ENCODE measurements around the gene TXNRD2. TPM values are rescaled to one million over a fixed set of nuclear protein-coding genes. Genes with fewer than 3 reads are reported as not detected.

TXNRD2 gene
- total and polyA plus RNA-seq, 8 donors, result 9.6 to 41.6 (median 14.8) TPM

DNA sequence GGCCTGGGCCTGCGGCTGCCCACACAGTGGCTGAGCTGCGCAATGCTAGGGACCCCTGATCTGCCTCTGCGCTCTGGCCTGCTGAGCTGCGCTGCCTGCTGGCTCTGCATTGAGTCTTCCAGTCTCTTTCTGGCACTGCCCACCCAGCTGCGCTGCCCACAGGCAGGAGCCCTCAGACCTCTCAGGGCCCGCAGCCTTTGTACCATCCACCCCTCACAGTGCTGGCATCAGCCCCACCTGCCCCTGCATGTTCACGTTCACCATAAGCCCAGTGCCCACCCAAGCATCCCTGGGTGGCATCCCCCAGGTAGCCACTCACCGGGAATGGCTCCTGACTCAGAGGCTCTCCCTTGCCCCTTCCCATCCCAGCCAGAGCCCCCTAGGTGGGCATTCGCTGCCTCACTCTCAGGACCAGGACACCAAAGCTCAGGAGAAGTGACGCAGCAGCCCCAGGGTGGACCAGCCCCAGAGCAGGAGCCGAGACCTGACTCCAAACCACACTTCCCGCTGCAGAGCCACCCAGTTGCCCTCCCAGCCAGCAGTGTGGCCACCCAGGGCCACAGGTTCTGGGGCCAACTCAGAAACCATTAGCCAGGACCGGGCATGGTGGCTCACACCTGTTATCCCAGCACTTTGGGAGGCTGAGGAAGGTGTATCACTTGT lies 21.8 kb downstream of the TXNRD2 start:
- no peaks in the 10 kb centered on the region for H3K4me1 ChIP-seq
- intact Hi-C loops (cut with DNase I), result no loop called here

GRCh38 chr22:19918332-19919106 lies 23.1 kb downstream of the TXNRD2 start:
- H3K27me3 ChIP-seq, result no peaks in the 10 kb centered on the region
- H3K36me3 ChIP-seq, result peaks cover 0 to 41% (median 34%) of the 10 kb centered on the region in 3 donors
- H3K4me3 ChIP-seq, result no peak overlapping the region
- FAIRE-seq (no peak), ATAC-seq (no peak), DNase-seq (no peak)
- TF ChIP-seq, protein P1, sequence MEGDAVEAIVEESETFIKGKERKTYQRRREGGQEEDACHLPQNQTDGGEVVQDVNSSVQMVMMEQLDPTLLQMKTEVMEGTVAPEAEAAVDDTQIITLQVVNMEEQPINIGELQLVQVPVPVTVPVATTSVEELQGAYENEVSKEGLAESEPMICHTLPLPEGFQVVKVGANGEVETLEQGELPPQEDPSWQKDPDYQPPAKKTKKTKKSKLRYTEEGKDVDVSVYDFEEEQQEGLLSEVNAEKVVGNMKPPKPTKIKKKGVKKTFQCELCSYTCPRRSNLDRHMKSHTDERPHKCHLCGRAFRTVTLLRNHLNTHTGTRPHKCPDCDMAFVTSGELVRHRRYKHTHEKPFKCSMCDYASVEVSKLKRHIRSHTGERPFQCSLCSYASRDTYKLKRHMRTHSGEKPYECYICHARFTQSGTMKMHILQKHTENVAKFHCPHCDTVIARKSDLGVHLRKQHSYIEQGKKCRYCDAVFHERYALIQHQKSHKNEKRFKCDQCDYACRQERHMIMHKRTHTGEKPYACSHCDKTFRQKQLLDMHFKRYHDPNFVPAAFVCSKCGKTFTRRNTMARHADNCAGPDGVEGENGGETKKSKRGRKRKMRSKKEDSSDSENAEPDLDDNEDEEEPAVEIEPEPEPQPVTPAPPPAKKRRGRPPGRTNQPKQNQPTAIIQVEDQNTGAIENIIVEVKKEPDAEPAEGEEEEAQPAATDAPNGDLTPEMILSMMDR (IDR thresholded peaks at IDR 0.05), result no peak
- WGBS, 2 donors, result 85 to 88% methylated on average over 21 to 23 of the region's 23 CpGs
- H3K4me1 ChIP-seq, result no peaks in the 10 kb centered on the region
- H3K27ac ChIP-seq, result no peak overlapping the region
- no peaks in the 10 kb centered on the region for H3K9me3 ChIP-seq
- intact Hi-C loops (cut with DNase I), result no loop called here

More for the DNA sequence above, 21.8 kb downstream of the TXNRD2 start:
- Histone ChIP-seq H3K27me3 (no peaks in the 10 kb centered on the region), H3K4me3 (no peak overlapping the region), H3K36me3 (peaks cover 0 to 30% (median 27%) of the 10 kb centered on the region in 3 donors), H3K9me3 (no peaks in the 10 kb centered on the region), H3K27ac (no peak overlapping the region)
- DNase-seq (peak in 1 of 6 donors; percentile 64), FAIRE-seq (no peak), ATAC-seq (no peak)
- WGBS, 2 donors, result 96 to 97% methylated on average over 13 of the region's 13 CpGs
- TF ChIP-seq, protein P1 (IDR thresholded peaks at IDR 0.05), result no peak

- H3K27me3 ChIP-seq, result no peaks in the 10 kb centered on the region
- intact Hi-C loops (cut with DNase I), result no loop called here
- ATAC-seq, result no peak
- H3K36me3 ChIP-seq, result peaks cover 0 to 44% (median 36%) of the 10 kb centered on the region in 3 donors
- no peaks in the 10 kb centered on the region for H3K9me3 ChIP-seq
- H3K4me3 ChIP-seq, result no peak overlapping the region
- no peak overlapping the region for H3K27ac ChIP-seq
- TF ChIP-seq, protein P1 (IDR thresholded peaks at IDR 0.05), result no peak
- no peaks in the 10 kb centered on the region for H3K4me1 ChIP-seq
- DNase-seq, result no peak
- FAIRE-seq, result no peak
- WGBS, 2 donors, result 94% methylated on average over 12 of the region's 12 CpGs
Measured at GRCh38 chr22:19917389-19918138, 24.1 kb downstream of the TXNRD2 start.

- TF ChIP-seq, protein P1 (IDR thresholded peaks at IDR 0.05), result no peak
- H3K36me3 ChIP-seq, result peaks cover 0 to 44% (median 36%) of the 10 kb centered on the region in 3 donors
- ATAC-seq, result peak in 1 of 4 donors; percentile 41
- DNase-seq, result no peak
- WGBS, 2 donors, result 72 to 81% methylated on average over 7 of the region's 7 CpGs
- no peak overlapping the region for H3K27ac ChIP-seq
- FAIRE-seq, result no peak
- H3K4me1 ChIP-seq, result no peaks in the 10 kb centered on the region
- no peaks in the 10 kb centered on the region for H3K9me3 ChIP-seq
- no peaks in the 10 kb centered on the region for H3K27me3 ChIP-seq
- H3K4me3 ChIP-seq, result no peak overlapping the region
- intact Hi-C loops (cut with DNase I), result no loop called here
Measured at GRCh38 chr22:19916941-19917340, 24.7 kb downstream of the TXNRD2 start.
